ENCODE results near the gene C1orf210.

GRCh38 chr1:43265431-43265830 lies 19.9 kb downstream of the C1orf210 start:
- TF ChIP-seq CTCF (conservative IDR thresholded peaks at IDR 0.05; ENCODE audit: low read length) (no peak), EZH2phosphoT487 (IDR thresholded peaks at IDR 0.05; ENCODE audit: borderline replicate concordance) (no peak)

Measured in Loucy (cell line).